Measurements from ENCODE around the gene MSRB3.
"Not testable (repeated sequence)": the region's sequence is repeated elsewhere in the genome, so short reads cannot be mapped to it uniquely, and the experiment has no call there.

Gene MSRB3

DNA sequence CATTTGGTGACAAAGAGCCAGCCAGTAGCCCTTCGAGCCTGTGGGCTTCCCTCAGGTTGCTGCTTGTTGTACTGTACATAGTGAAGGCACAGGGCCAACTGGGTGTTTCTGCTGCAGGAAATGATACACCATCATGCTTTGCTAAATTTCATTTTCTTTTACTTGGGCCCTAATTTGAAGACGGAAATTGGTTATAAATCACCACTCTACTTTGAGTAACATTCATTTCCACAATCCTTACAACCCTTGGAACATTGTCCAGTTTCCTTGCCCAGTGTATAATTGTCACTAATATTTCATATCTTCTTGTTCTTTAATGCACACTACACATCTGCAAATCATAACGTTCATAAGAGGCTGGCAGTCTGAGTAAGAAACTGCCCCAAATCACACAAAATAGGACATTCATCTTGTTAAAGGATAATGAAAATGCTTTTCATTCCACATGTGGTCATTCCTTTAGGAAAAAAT is 30.2 kb downstream of the MSRB3 start:
- no peaks in the 10 kb centered on the region for H3K27me3 Mint-ChIP-seq (ENCODE audit: low read depth, poor library complexity)
- peaks cover 37% of the 10 kb centered on the region for H3K4me1 Mint-ChIP-seq
- H3K4me3 Mint-ChIP-seq: no peak overlapping the region
- no peaks in the 10 kb centered on the region for H3K36me3 Mint-ChIP-seq (ENCODE audit: low read depth)
- H3K9me3 Mint-ChIP-seq: no peaks in the 10 kb centered on the region
- no peak overlapping the region for H3K27ac Mint-ChIP-seq
- TF ChIP-seq, protein P1, sequence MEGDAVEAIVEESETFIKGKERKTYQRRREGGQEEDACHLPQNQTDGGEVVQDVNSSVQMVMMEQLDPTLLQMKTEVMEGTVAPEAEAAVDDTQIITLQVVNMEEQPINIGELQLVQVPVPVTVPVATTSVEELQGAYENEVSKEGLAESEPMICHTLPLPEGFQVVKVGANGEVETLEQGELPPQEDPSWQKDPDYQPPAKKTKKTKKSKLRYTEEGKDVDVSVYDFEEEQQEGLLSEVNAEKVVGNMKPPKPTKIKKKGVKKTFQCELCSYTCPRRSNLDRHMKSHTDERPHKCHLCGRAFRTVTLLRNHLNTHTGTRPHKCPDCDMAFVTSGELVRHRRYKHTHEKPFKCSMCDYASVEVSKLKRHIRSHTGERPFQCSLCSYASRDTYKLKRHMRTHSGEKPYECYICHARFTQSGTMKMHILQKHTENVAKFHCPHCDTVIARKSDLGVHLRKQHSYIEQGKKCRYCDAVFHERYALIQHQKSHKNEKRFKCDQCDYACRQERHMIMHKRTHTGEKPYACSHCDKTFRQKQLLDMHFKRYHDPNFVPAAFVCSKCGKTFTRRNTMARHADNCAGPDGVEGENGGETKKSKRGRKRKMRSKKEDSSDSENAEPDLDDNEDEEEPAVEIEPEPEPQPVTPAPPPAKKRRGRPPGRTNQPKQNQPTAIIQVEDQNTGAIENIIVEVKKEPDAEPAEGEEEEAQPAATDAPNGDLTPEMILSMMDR (IDR thresholded peaks at IDR 0.05): no peak
- DNase-seq: no peak

DNA sequence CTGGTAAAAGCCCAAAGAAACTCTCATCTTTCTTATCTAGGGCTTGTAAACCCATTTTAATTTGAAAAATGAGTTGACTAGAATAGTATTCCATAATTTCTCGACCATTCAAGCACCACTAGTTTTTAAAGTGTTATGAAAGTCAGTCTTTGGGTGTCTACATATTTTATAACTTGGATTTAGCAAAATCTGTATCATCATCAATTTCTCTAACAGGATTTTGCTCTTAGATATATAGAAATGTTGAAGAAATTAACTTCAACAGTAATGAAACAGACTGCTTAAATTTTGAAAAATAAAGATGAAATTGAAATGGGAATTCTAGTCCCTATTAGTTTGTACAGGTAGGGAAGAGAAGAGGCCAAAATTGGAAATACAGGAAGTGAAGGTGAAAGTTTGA is 32.8 kb downstream of the MSRB3 start:
- H3K27ac Mint-ChIP-seq: no peak overlapping the region
- H3K9me3 Mint-ChIP-seq: no peaks in the 10 kb centered on the region
- TF ChIP-seq, protein P1 (IDR thresholded peaks at IDR 0.05): no peak
- no peaks in the 10 kb centered on the region for H3K27me3 Mint-ChIP-seq (ENCODE audit: low read depth, poor library complexity)
- no peak overlapping the region for H3K4me3 Mint-ChIP-seq
- DNase-seq: no peak
- H3K4me1 Mint-ChIP-seq: peaks cover 37% of the 10 kb centered on the region
- H3K36me3 Mint-ChIP-seq (ENCODE audit: low read depth): no peaks in the 10 kb centered on the region

DNA sequence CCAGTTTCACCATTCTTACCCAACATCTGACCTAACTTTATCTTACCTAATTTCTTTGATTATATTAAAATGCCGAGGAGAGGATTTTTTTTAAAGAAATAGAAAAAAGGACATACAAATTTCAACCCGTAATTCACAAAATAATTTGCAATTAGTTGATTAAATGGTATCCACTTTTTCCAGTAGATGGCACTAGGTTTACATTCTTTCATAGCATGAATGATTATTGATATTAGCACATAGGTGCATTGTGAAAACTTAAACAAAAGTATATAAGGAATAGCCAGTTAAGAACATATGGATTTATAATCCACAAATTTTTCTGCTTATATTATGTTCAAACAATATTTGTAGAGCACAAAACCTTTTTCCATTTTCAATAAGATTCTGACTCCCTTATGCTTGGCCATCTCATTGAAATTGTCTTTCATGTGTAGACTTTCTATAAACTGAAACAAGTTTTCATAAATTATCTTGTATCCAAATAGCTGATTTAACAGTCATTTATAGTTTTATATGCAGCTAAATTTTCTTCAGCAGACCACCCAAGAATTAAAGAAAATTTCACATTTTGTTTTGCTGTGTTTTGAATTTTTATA is 35.3 kb downstream of the MSRB3 start:
- TF ChIP-seq, protein P1 (IDR thresholded peaks at IDR 0.05): peak; percentile 52
- H3K4me3 Mint-ChIP-seq: no peak overlapping the region
- H3K9me3 Mint-ChIP-seq: no peaks in the 10 kb centered on the region
- no peaks in the 10 kb centered on the region for H3K36me3 Mint-ChIP-seq (ENCODE audit: low read depth)
- H3K27me3 Mint-ChIP-seq (ENCODE audit: low read depth, poor library complexity): no peaks in the 10 kb centered on the region
- H3K27ac Mint-ChIP-seq: no peak overlapping the region
- DNase-seq: no peak
- peaks cover 14% of the 10 kb centered on the region for H3K4me1 Mint-ChIP-seq

DNA sequence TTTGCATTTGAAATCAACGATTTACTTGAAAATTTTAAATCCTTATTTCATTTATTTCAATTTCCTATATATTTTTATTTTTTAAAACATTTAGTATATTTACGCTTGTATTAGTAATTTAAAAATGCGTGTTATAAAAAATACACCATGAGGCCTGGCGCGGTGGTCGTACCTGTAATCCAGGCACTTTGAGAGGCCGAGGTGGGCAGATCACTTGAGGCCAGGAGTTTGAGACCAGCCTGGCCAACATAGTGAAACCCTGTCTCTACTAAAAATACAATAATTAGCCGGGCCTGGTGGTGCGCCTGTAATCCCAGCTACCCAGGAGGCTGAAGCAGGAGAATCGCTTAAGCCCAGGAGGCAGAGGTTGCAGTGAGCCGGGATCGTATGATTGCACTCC is 36.8 kb downstream of the MSRB3 start:
- H3K4me1 Mint-ChIP-seq; DNase-seq; H3K27ac Mint-ChIP-seq; H3K36me3 Mint-ChIP-seq (ENCODE audit: low read depth); H3K4me3 Mint-ChIP-seq; H3K27me3 Mint-ChIP-seq (ENCODE audit: low read depth, poor library complexity); H3K9me3 Mint-ChIP-seq: not testable (repeated sequence)

DNA sequence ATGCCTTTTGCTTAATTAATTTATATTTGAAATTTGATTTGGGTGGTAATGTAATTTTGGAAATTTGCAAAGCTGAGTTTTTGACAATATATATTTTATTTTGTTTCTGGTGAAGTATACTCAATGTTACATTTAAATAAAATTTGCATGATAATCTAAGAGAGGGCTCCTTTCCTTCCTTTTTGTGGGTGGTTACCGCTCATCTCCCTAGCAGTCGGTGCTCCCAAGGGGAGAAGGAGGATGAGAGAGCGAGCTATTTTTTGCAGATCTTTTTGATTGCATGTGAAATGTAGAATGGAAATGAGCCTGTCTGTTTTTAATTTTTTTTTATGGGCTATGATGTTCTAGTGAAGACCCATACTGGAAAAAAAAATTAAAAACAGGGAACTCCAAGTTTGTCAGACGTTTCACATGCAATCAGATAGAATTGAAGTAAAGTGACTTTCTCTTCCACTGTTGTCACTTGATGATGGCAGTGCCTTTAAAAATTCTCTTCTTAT is 39.8 kb downstream of the MSRB3 start:
- no peak overlapping the region for H3K4me3 Mint-ChIP-seq
- DNase-seq: no peak
- H3K36me3 Mint-ChIP-seq (ENCODE audit: low read depth): no peaks in the 10 kb centered on the region
- H3K9me3 Mint-ChIP-seq: no peaks in the 10 kb centered on the region
- H3K4me1 Mint-ChIP-seq: peaks cover 5% of the 10 kb centered on the region
- no peak overlapping the region for H3K27ac Mint-ChIP-seq
- TF ChIP-seq, protein P1 (IDR thresholded peaks at IDR 0.05): no peak
- H3K27me3 Mint-ChIP-seq (ENCODE audit: low read depth, poor library complexity): no peaks in the 10 kb centered on the region

DNA sequence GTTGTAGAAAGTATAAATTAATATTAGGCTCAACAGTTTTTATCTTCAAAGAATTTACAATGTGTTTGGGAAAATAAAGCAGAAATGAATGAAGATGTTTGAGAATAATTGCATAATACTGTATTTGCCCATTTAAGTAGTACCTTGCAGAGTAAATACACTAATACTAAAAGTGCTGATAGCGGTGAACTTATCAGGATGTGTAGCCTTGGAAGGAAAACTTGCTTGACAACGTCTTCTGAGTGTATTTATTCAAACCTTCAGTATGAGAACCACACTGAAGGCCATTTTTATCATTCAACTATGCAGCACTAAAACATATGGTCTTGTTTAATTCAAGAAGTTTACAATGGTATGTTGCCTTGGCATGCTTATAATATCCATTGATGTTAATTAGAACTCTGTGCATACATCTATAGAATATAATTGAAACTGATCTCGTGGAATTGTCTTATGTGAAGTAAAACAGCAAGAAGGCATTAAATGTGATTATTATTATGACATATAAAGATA is 41.3 kb downstream of the MSRB3 start:
- TF ChIP-seq, protein P1 (IDR thresholded peaks at IDR 0.05): no peak

More for the DNA sequence above, 41.3 kb downstream of the MSRB3 start:
- H3K9me3 Mint-ChIP-seq: no peaks in the 10 kb centered on the region
- no peaks in the 10 kb centered on the region for H3K36me3 Mint-ChIP-seq (ENCODE audit: low read depth)
- no peak for DNase-seq
- H3K4me3 Mint-ChIP-seq: no peak overlapping the region
- no peaks in the 10 kb centered on the region for H3K27me3 Mint-ChIP-seq (ENCODE audit: low read depth, poor library complexity)
- H3K27ac Mint-ChIP-seq: no peak overlapping the region
- peaks cover 14% of the 10 kb centered on the region for H3K4me1 Mint-ChIP-seq

All from nephron progenitor cell (in vitro differentiated cells).